Measurements from ENCODE around the gene HAND1.
"Not testable (repeated sequence)": the region's sequence is repeated elsewhere in the genome, so short reads cannot be mapped to it uniquely, and the experiment has no call there.

The HAND1 gene

DNA sequence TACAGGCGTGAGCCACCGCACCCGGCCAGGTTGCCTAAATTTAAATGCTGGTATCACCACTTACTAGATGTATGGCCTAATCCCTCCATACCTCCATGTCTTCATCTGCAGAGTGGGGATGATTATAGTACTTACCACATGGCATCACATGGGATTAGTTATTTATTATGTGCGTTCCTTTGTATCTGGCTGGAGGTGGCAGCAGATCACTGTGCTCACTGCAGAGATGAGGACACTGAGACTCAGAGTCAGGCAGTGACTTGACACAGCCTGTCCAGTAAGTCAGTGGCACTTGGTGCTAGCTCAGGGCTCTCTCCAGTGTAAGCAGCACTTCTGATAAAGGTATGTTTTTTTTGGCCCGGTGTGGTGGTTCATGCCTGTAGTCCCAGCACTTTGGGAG, 38.4 kb upstream of the HAND1 start:
- H3K4me3 ChIP-seq (ENCODE audit: low read depth, low read length): no peak overlapping the region
- DNase-seq (ENCODE audit: low read depth): peak; percentile 29
- TF ChIP-seq, protein P1, sequence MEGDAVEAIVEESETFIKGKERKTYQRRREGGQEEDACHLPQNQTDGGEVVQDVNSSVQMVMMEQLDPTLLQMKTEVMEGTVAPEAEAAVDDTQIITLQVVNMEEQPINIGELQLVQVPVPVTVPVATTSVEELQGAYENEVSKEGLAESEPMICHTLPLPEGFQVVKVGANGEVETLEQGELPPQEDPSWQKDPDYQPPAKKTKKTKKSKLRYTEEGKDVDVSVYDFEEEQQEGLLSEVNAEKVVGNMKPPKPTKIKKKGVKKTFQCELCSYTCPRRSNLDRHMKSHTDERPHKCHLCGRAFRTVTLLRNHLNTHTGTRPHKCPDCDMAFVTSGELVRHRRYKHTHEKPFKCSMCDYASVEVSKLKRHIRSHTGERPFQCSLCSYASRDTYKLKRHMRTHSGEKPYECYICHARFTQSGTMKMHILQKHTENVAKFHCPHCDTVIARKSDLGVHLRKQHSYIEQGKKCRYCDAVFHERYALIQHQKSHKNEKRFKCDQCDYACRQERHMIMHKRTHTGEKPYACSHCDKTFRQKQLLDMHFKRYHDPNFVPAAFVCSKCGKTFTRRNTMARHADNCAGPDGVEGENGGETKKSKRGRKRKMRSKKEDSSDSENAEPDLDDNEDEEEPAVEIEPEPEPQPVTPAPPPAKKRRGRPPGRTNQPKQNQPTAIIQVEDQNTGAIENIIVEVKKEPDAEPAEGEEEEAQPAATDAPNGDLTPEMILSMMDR (IDR thresholded peaks at IDR 0.05; ENCODE audit: insufficient read depth, low read depth, low read length, missing control alignments): no peak

DNA sequence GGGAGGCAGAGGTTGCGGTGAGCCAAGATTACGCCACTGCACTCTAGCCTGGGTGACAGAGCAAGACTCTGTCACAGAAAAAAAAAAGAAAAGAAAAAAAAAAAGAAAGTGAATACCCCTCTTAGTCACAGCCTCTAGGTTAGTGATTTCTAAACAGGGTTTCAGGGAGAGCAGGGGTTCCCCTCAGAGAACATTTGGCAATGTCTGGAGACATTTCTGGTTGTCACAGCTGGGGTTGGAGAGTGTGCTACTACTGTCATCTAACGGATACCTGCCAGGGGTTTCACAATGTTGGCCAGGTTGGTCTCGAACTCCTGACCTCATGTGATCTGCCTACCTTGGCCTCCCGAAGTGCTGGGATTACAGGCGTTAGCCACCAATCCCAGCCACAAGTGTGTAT, 37.5 kb upstream of the HAND1 start:
- peak; percentile 75 for DNase-seq (ENCODE audit: low read depth)
- H3K4me3 ChIP-seq (ENCODE audit: low read depth, low read length): not testable (repeated sequence)

DNA sequence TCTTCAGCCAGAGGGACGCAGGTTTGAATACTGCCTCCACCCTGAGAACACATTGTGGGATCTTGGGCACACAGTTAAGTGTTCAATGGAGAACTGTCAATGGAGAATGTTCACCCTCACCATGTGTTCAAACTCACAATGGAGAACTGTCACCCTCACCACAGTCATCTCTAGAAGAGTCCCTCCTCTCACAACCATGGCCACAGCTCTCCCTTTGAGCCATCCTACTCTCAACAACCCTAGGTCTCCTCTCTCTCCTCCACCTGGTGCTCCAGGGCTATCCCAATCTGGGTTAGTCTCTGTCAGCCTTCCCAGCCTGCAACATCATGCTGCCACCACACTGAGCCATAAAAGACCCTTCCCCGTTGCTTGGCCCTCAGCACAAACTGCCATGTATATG, 36.3 kb upstream of the HAND1 start:
- peak; percentile 53 for DNase-seq (ENCODE audit: low read depth)
- TF ChIP-seq, protein P1 (IDR thresholded peaks at IDR 0.05; ENCODE audit: insufficient read depth, low read depth, low read length, missing control alignments): no peak
- no peak overlapping the region for H3K4me3 ChIP-seq (ENCODE audit: low read depth, low read length)

DNA sequence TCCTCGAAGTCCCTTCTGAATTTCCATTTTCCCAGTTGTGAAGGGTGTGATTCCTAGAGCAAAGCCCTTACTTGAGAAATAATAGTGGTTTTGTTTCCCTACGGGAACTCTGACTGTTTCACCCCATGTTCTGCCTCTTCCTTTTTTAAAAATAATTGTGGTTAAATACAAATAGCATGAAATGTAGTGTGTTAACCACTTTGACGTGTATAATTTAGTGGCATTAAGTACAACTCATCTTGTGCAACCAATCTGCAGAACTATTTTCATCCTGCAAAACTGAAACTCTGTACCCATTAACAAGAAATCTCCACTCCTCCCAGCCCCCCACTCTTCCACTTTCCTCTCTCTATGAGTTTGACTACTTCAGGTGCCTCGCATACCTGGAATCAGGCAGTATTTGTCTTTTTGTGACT, 35.6 kb upstream of the HAND1 start:
- DNase-seq (ENCODE audit: low read depth): peak; percentile 71
- TF ChIP-seq, protein P1 (IDR thresholded peaks at IDR 0.05; ENCODE audit: insufficient read depth, low read depth, low read length, missing control alignments): no peak
- H3K4me3 ChIP-seq (ENCODE audit: low read depth, low read length): no peak overlapping the region

DNA sequence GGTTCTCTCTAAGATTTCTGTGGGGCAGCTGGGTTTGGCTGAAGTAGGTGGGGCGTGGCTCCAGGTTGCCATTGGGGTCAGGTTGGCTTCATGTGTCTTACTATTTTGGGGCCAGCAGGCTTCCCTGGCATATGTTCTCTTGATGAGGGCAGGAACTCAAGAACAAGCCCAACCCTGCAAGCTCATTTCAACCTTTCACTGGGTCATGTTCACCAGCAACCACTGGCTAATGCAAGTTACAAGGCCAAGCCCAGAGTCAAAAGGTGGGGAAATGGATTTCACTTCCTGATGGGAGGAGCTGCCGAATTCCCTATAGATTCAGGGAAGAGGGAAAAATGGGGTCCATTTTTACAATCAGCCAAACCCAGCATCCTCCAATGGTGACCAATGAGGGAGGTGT, 34.0 kb upstream of the HAND1 start:
- peak; percentile 17 for DNase-seq (ENCODE audit: low read depth)
- TF ChIP-seq, protein P1 (IDR thresholded peaks at IDR 0.05; ENCODE audit: insufficient read depth, low read depth, low read length, missing control alignments): no peak
- no peak overlapping the region for H3K4me3 ChIP-seq (ENCODE audit: low read depth, low read length)

DNA sequence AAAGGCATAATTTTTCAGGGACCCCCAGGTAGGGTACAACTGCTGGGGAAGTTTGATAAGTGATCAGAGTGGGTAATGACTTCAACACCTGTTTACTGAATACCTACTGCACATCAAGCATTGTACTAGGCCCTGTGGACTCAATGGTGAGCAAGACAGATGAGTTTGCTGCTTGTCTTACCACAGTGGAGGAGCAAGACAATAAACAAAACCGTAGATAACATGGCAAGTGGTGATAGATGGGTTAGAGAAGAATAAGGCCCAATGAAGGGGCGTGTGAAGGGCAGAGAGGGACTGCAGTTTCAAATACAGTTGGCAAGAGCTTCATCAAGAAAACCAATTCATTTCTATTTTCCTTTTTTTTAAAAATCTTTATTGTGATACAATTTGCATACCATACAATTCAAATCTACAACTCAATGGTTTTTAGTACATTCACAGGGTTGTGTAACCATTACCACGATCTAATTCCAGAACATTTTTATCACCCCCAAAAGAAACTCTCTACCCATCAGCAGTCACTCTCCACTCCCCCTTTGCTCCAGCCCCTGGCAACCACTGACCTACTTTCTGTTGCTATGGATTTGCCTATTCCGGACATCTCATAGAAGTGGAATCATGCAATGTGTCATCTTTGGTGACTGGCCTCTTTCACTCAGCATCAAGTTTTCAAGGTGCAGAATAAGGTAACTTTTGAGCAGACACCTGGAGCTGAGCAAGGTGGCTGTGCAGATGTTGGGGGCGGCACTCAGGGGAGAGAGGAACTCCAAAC, 31.9 kb upstream of the HAND1 start:
- TF ChIP-seq, protein P1 (IDR thresholded peaks at IDR 0.05; ENCODE audit: insufficient read depth, low read depth, low read length, missing control alignments): no peak
- H3K4me3 ChIP-seq (ENCODE audit: low read depth, low read length): no peak overlapping the region
- no peak for DNase-seq (ENCODE audit: low read depth)

DNA sequence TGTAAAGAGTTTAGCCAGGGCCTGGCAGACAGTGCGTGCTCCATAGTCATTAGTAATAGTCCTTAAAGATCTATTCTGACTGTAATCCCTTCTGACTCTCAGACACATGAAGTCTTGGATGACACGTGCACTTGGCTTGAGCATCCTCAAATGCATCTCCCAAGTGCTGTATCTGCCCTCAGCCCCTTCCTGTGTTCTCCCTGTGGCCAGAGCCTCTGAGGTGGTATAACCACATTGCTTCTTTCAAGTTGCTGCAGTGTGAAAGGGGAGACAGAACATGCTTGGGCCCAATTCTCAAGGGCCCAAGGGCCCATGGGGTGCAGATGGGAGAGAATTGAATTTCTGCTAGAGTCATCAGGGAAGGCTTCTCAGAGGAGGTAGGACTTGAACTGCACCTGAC, 30.1 kb upstream of the HAND1 start:
- TF ChIP-seq, protein P1 (IDR thresholded peaks at IDR 0.05; ENCODE audit: insufficient read depth, low read depth, low read length, missing control alignments): no peak
- H3K4me3 ChIP-seq (ENCODE audit: low read depth, low read length): no peak overlapping the region
- DNase-seq (ENCODE audit: low read depth): peak; percentile 35

Data from GM12865 (cell line).